ES-I3 (cell line): ENCODE measurements around the gene TOP1.

ENCODE experiments used
- H3K36me3 ChIP-seq: 2 replicates; pipeline ENCODE4 v1.6.1; 2013; ENCODE audit warnings: mild to moderate bottlenecking, low read length, control low read depth, moderate library complexity; ENCODE audit not compliant: insufficient read depth
- H3K4me1 ChIP-seq: 2 replicates; pipeline ENCODE4 v1.6.1; 2013; ENCODE audit warnings: mild to moderate bottlenecking, control low read depth, low read length; ENCODE audit not compliant: insufficient read depth
- H3K9ac ChIP-seq: 2 replicates; pipeline ENCODE4 v1.6.1; 2013; ENCODE audit warnings: low read depth, mild to moderate bottlenecking, low read length, moderate library complexity
- H3K9me3 ChIP-seq: 2 replicates; pipeline ENCODE4 v1.6.1; 2013; ENCODE audit warnings: mild to moderate bottlenecking, low read length, moderate library complexity; ENCODE audit not compliant: control insufficient read depth, insufficient read depth

TOP1 gene

GRCh38 chr20:41166201-41167117, 137.8 kb downstream of the TOP1 start:
- no peaks in the 10 kb centered on the region for H3K4me1 ChIP-seq
- peaks cover 56% of the 10 kb centered on the region for H3K36me3 ChIP-seq
- H3K9me3 ChIP-seq, result no peaks in the 10 kb centered on the region
- no peak overlapping the region for H3K9ac ChIP-seq

GRCh38 chr20:41167118-41167470, 138.5 kb downstream of the TOP1 start:
- Histone ChIP-seq H3K9ac (no peak overlapping the region), H3K4me1 (no peaks in the 10 kb centered on the region), H3K9me3 (no peaks in the 10 kb centered on the region), H3K36me3 (peaks cover 56% of the 10 kb centered on the region)

GRCh38 chr20:41167481-41168253, 139.0 kb downstream of the TOP1 start:
- H3K36me3 ChIP-seq, result peaks cover 53% of the 10 kb centered on the region
- no peaks in the 10 kb centered on the region for H3K4me1 ChIP-seq
- H3K9ac ChIP-seq, result no peak overlapping the region
- no peaks in the 10 kb centered on the region for H3K9me3 ChIP-seq

GRCh38 chr20:41168281-41169161, 139.9 kb downstream of the TOP1 start:
- H3K36me3 ChIP-seq, result peaks cover 51% of the 10 kb centered on the region
- no peaks in the 10 kb centered on the region for H3K4me1 ChIP-seq
- no peaks in the 10 kb centered on the region for H3K9me3 ChIP-seq
- no peak overlapping the region for H3K9ac ChIP-seq

GRCh38 chr20:41169162-41169690, 140.6 kb downstream of the TOP1 start:
- Histone ChIP-seq H3K4me1 (no peaks in the 10 kb centered on the region), H3K36me3 (peaks cover 51% of the 10 kb centered on the region)

GRCh38 chr20:41169791-41170351, 141.2 kb downstream of the TOP1 start:
- Histone ChIP-seq H3K9me3 (no peaks in the 10 kb centered on the region), H3K9ac (no peak overlapping the region), H3K36me3 (peaks cover 51% of the 10 kb centered on the region), H3K4me1 (no peaks in the 10 kb centered on the region)

More at GRCh38 chr20:41169162-41169690, 140.6 kb downstream of the TOP1 start:
- H3K9me3 ChIP-seq, result no peaks in the 10 kb centered on the region
- no peak overlapping the region for H3K9ac ChIP-seq

GRCh38 chr20:41170386-41171105, 141.9 kb downstream of the TOP1 start:
- no peaks in the 10 kb centered on the region for H3K4me1 ChIP-seq
- H3K36me3 ChIP-seq, result peaks cover 49% of the 10 kb centered on the region
- no peaks in the 10 kb centered on the region for H3K9me3 ChIP-seq
- no peak overlapping the region for H3K9ac ChIP-seq

- Histone ChIP-seq H3K4me1 (no peaks in the 10 kb centered on the region; the same call in 1 of the 2 replicates), H3K9me3 (no peaks in the 10 kb centered on the region), H3K36me3 (peaks cover 46% of the 10 kb centered on the region), H3K9ac (no peak overlapping the region)
Observed at GRCh38 chr20:41171736-41172295, 143.2 kb downstream of the TOP1 start.

- peaks cover 41% of the 10 kb centered on the region for H3K36me3 ChIP-seq
- H3K4me1 ChIP-seq, result peaks cover 5% of the 10 kb centered on the region; the same call in 1 of the 2 replicates
- H3K9me3 ChIP-seq, result no peaks in the 10 kb centered on the region
- no peak overlapping the region for H3K9ac ChIP-seq
Observed at GRCh38 chr20:41172296-41173140, 143.9 kb downstream of the TOP1 start.

- Histone ChIP-seq H3K36me3 (peaks cover 41% of the 10 kb centered on the region), H3K9ac (no peak overlapping the region), H3K9me3 (no peaks in the 10 kb centered on the region), H3K4me1 (peaks cover 5% of the 10 kb centered on the region; the same call in 1 of the 2 replicates)
Observed at GRCh38 chr20:41173161-41173721, 144.6 kb downstream of the TOP1 start.

- peaks cover 5% of the 10 kb centered on the region; the same call in 1 of the 2 replicates for H3K4me1 ChIP-seq
- peaks cover 35% of the 10 kb centered on the region for H3K36me3 ChIP-seq
- no peak overlapping the region for H3K9ac ChIP-seq
- no peaks in the 10 kb centered on the region for H3K9me3 ChIP-seq
Observed at GRCh38 chr20:41173791-41174341, 145.2 kb downstream of the TOP1 start.
